Measurements from ENCODE around the gene PTPRG. TPM values are rescaled to one million over a fixed set of nuclear protein-coding genes. Genes with fewer than 3 reads are reported as not detected.

Gene PTPRG
- total and polyA plus RNA-seq, 12 donors, result 6.3 to 119 (median 72.2) TPM

GRCh38 chr3:61597906-61598305, 36.5 kb downstream of the PTPRG start:
- intact Hi-C loops (cut with DNase I), result no loop called here
- H3K4me3 ChIP-seq, result no peak overlapping the region
- no peak for DNase-seq
- H3K36me3 ChIP-seq (replicated peaks in 1 of 2), result no peaks in the 10 kb centered on the region
- no peak overlapping the region for H3K27ac ChIP-seq
- no peaks in the 10 kb centered on the region for H3K27me3 ChIP-seq
- H3K9me3 ChIP-seq (replicated peaks in 1 of 3), result no peaks in the 10 kb centered on the region
- no peak for TF ChIP-seq POLR2A (IDR thresholded peaks at IDR 0.05)
- TF ChIP-seq, protein P1, sequence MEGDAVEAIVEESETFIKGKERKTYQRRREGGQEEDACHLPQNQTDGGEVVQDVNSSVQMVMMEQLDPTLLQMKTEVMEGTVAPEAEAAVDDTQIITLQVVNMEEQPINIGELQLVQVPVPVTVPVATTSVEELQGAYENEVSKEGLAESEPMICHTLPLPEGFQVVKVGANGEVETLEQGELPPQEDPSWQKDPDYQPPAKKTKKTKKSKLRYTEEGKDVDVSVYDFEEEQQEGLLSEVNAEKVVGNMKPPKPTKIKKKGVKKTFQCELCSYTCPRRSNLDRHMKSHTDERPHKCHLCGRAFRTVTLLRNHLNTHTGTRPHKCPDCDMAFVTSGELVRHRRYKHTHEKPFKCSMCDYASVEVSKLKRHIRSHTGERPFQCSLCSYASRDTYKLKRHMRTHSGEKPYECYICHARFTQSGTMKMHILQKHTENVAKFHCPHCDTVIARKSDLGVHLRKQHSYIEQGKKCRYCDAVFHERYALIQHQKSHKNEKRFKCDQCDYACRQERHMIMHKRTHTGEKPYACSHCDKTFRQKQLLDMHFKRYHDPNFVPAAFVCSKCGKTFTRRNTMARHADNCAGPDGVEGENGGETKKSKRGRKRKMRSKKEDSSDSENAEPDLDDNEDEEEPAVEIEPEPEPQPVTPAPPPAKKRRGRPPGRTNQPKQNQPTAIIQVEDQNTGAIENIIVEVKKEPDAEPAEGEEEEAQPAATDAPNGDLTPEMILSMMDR (IDR thresholded peaks at IDR 0.05), result no peak
- WGBS, 4 donors, result 78 to 84% (median 79%) methylated on average over 7 of the region's 7 CpGs
- peaks cover 7 to 30% of the 10 kb centered on the region in 2 donors for H3K4me1 ChIP-seq (replicated peaks in 1 of 2)

DNA sequence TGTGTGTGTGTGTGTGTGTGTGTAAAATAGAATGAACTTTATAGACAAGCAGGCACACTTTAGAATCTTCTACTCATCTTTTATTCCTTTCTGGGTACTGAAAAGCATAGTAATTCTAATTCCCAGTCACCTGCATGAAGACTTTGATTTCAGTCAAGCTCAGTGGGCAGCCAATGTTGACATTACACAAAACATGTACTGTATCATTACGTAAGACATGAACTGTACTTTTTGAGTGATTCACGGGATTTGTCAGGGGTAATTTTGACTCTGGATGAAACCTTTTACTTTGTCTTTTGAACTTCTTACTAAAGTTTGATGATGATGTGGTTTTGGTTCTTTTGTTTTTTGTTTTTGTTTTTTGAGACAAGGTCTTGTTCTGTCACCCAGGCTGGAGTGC, 38.8 kb downstream of the PTPRG start:
- Histone ChIP-seq H3K9me3 (replicated peaks in 1 of 3) (no peaks in the 10 kb centered on the region), H3K4me3 (no peak overlapping the region), H3K36me3 (replicated peaks in 1 of 2) (no peaks in the 10 kb centered on the region), H3K27me3 (no peaks in the 10 kb centered on the region), H3K27ac (no peak overlapping the region), H3K4me1 (replicated peaks in 1 of 2) (peaks cover 7 to 10% of the 10 kb centered on the region in 2 donors)
- TF ChIP-seq POLR2A (IDR thresholded peaks at IDR 0.05), result no peak
- intact Hi-C loops (cut with DNase I), result no loop called here
- 62 to 86% (median 75%) methylated on average over 2 of the region's 2 CpGs for WGBS, 4 donors
- DNase-seq, result no peak

DNA sequence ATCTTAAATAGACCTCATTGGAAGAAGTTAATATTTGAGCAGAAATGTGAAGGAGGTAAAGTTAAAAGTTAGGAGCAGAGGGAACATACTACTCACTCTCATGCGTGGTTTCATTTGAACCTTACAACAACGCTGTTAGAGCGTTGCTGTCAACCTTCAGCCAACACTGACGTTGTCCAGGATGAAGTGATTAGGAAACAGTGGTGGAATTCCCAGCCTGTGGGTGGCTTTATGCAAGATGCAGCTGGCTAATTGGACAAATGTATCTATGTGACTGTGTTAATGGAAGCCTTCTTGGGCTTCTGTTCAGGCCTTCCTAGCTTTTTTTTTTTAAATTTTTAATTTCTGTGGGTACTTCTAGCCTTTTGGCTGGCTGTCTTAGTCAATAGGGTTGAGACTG, 40.5 kb downstream of the PTPRG start:
- 74 to 90% (median 79%) methylated on average over 4 of the region's 4 CpGs for whole genome bisulfite sequencing, 4 donors
- DNase-seq, result no peak
- intact Hi-C loops (cut with DNase I), result no loop called here
- TF ChIP-seq, protein P1 (IDR thresholded peaks at IDR 0.05), result no peak
- TF ChIP-seq POLR2A (IDR thresholded peaks at IDR 0.05), result no peak
- Histone ChIP-seq H3K27me3 (no peaks in the 10 kb centered on the region), H3K27ac (no peak overlapping the region), H3K4me1 (replicated peaks in 1 of 2) (no peaks in the 10 kb centered on the region), H3K9me3 (replicated peaks in 1 of 3) (no peaks in the 10 kb centered on the region), H3K4me3 (no peak overlapping the region), H3K36me3 (replicated peaks in 1 of 2) (no peaks in the 10 kb centered on the region)

DNA sequence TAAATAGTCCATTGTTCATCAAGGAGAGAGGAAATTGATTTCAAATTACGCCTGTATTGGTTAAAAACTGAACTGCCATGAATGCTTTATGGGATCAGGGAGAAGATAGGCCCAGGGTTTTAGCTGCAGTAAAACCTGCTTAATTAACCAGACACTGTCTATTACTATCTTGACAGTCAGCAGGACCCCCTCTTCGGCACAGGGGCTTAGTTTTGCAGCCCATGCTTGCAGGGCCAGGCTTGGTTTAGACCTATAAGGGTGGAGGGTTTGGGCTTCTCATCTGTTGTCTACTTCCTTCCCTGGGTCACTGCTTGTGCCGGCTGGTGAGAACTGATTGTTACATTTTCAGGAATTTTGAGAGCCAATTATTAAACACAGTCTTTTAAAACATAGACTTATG, 41.1 kb downstream of the PTPRG start:
- 84 to 89% (median 86%) methylated on average over 3 of the region's 3 CpGs for WGBS, 4 donors
- H3K27me3 ChIP-seq, result no peaks in the 10 kb centered on the region
- H3K9me3 ChIP-seq (replicated peaks in 1 of 3), result no peaks in the 10 kb centered on the region
- intact Hi-C loops (cut with DNase I), result no loop called here
- no peaks in the 10 kb centered on the region for H3K36me3 ChIP-seq (replicated peaks in 1 of 2)
- no peak overlapping the region for H3K4me3 ChIP-seq
- H3K27ac ChIP-seq, result no peak overlapping the region
- no peaks in the 10 kb centered on the region for H3K4me1 ChIP-seq (replicated peaks in 1 of 2)
- TF ChIP-seq, protein P1 (IDR thresholded peaks at IDR 0.05), result no peak
- no peak for TF ChIP-seq POLR2A (IDR thresholded peaks at IDR 0.05)
- no peak for DNase-seq

DNA sequence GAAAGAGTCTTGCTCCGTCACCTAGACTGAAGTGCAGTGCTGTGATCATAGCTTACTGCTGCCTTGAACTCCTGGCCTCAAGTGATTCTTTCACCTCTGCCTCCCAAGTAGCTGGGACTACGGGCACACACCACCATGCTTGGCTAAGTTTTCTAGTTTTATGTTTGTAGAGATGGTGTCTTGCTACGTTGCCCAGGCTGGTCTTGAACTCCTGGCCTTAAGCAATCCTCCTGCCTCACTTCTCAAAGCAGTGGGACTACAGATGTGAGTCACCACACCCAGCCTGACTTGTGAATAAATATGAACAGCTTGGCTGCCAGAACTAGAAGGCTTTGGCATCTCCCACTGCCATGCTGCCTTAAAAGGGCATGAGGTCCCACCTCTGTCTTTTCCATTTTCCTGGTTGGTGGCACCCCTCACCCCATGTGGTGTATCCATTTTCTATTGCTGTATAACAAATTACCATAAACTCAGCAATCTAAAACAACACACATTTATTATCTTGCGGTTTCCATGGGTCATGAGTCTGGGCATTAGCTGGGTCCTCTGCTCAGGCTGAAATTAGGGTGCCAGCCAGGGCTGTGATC, 44.3 kb downstream of the PTPRG start:
- intact Hi-C loops (cut with DNase I), result no loop called here
- TF ChIP-seq, protein P1 (IDR thresholded peaks at IDR 0.05), result no peak
- TF ChIP-seq POLR2A (IDR thresholded peaks at IDR 0.05), result no peak
- no peaks in the 10 kb centered on the region for H3K4me1 ChIP-seq (replicated peaks in 1 of 2)

More for the DNA sequence above, 44.3 kb downstream of the PTPRG start:
- DNase-seq, result no peak
- Histone ChIP-seq H3K27ac (no peak overlapping the region), H3K9me3 (replicated peaks in 1 of 3) (no peaks in the 10 kb centered on the region), H3K4me3 (no peak overlapping the region), H3K36me3 (replicated peaks in 1 of 2) (no peaks in the 10 kb centered on the region), H3K27me3 (no peaks in the 10 kb centered on the region)
- WGBS, 4 donors, result 69 to 95% (median 92%) methylated on average over 4 of the region's 4 CpGs

Data from adrenal gland (tissue), 12 donors.